Thymus (tissue), 11 donors: Measurements from ENCODE around the gene DHTKD1. TPM values are rescaled to one million over a fixed set of nuclear protein-coding genes. Genes with fewer than 3 reads are reported as not detected.

ENCODE experiments used
- DNase-seq, 9 donors: peaks; one replicate each; pipeline ENCODE4 v3.0.0-alpha.2; 2013; ENCODE audit warnings: low spot score in 9 of 9, low read depth in 6 of 9, missing footprints in 1 of 9
- H3K27ac ChIP-seq, 2 donors: one replicate each; pipeline ENCODE4 v1.5.1; 2013; ENCODE audit warnings: control low read depth in 1 of 2, low read depth in 1 of 2, low read length in 1 of 2, mild to moderate bottlenecking in 1 of 2, moderate library complexity in 1 of 2
- H3K27me3 ChIP-seq, 2 donors: one replicate each; pipeline ENCODE4 v1.5.1; 2013; ENCODE audit warnings: low read length in 1 of 2; ENCODE audit not compliant: control insufficient read depth in 2 of 2, insufficient read depth in 1 of 2
- H3K36me3 ChIP-seq, 2 donors: one replicate each; pipeline ENCODE4 v1.5.1; 2013; ENCODE audit warnings: low read length in 1 of 2, mild to moderate bottlenecking in 1 of 2, moderate library complexity in 1 of 2; ENCODE audit not compliant: control insufficient read depth in 2 of 2, insufficient read depth in 2 of 2
- H3K4me1 ChIP-seq, 2 donors: one replicate each; pipeline ENCODE4 v1.5.1; 2013; ENCODE audit warnings: low read length in 2 of 2; ENCODE audit not compliant: control insufficient read depth in 2 of 2, insufficient read depth in 2 of 2
- H3K4me3 ChIP-seq, 2 donors: one replicate each; pipeline ENCODE4 v1.5.1; 2013; ENCODE audit warnings: low read length in 2 of 2, control low read depth in 1 of 2, mild to moderate bottlenecking in 1 of 2
- H3K9me3 ChIP-seq, 2 donors: one replicate each; pipeline ENCODE4 v1.5.1; 2013; ENCODE audit warnings: low read length in 1 of 2, mild to moderate bottlenecking in 1 of 2; ENCODE audit not compliant: control insufficient read depth in 2 of 2, insufficient read depth in 1 of 2
- WGBS: extraction: QIAGEN DNeasy Blood & Tissue Kit; methylation state at CpG from one replicate; pipeline ENCODE4 v1.1.7; 2013; 5-methylcytosine and 5-hydroxymethylcytosine counted together
- polyA plus RNA-seq: library from polyadenylated mRNA; stranded (reverse); fragments of 200-250 nt; gene quantifications from one replicate; pipeline ENCODE4 v1.2.3, GENCODE V29; 2013
- total RNA-seq: library from RNA; stranded (reverse); fragments of 120-200 nt; gene quantifications from one replicate; pipeline ENCODE4 v1.2.4, GENCODE V29; 2013
- donor health status: healthy.

Gene DHTKD1
- total and polyA plus RNA-seq, 2 donors, result 10.5 to 14.4 TPM

DNA sequence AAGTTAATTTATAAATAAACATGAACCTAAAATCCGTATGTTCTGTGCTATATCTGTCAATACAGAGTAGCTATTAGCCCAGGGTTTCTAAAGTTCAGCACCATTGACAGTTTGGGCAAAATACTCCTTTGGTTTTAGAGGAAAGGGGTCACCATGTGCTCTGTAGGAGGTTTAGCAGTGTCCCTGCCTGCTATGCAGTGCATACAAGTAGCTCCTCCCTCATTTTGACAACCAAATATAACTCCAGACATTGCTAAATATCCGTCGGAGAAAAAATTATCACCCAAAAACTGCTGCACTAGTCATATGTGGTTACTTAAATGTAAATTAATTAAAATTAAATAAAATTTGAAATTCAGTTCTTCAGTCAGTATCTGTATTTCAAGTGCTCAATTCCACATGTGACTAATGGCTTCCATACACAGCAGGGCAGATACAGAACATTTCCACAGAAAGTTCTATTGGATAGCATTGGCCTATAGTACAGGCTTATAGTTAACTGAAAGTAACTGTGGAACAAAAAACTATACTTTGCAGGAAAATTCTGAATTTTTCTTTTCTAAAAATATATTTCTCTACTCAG is 32.6 kb upstream of the DHTKD1 start:
- H3K9me3 ChIP-seq, result no peaks in the 10 kb centered on the region
- H3K27me3 ChIP-seq, result no peaks in the 10 kb centered on the region
- DNase-seq, result no peak
- no peak overlapping the region for H3K27ac ChIP-seq
- peaks cover 0 to under 1% of the 10 kb centered on the region in 2 donors for H3K4me1 ChIP-seq
- H3K36me3 ChIP-seq, result peaks cover 20 to 37% of the 10 kb centered on the region in 2 donors
- 97% methylated on average over 3 of the region's 3 CpGs for WGBS
- no peak overlapping the region for H3K4me3 ChIP-seq

DNA sequence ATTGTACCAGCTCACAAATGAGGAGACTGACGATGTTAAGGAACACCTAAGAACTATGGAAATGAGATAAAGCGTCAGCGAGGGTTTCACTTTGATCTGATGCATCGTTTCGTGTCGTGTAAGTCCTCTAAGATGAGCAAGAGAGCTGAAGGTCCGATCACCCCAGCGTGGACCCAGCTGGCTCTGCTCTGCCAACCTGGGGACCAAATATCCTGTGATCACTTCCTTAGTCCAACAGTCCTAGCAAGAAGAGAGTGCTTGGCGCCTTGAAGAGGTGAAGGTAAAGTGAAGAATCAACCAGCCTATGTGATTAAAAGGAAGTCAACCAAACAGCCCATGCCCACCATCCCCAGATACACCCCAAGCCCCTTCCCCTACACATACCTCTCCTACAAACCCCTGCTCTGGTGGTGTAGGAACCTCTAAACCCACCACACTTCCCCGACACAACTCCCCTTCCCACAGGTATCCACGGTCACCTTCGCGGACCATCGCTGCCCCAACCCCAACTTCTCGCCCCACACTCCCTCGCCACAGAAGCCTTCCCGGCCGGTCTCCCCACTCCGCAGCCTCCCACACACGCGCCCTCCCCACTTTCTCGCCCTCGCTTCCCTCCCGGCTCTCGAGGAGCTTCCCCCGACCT is 26.9 kb upstream of the DHTKD1 start:
- peak overlapping the region; percentile 83 to 99 for H3K4me3 ChIP-seq
- no peaks in the 10 kb centered on the region for H3K27me3 ChIP-seq
- no peaks in the 10 kb centered on the region for H3K9me3 ChIP-seq
- no peaks in the 10 kb centered on the region for H3K36me3 ChIP-seq
- DNase-seq, result peak in 8 of 9 donors; percentile 10 to 60 (median 27)
- H3K27ac ChIP-seq, result peak overlapping the region; percentile 94 to 97
- WGBS, result under 1% methylated on average over 26 of the region's 26 CpGs
- H3K4me1 ChIP-seq, result peaks cover 9 to 13% of the 10 kb centered on the region in 2 donors

DNA sequence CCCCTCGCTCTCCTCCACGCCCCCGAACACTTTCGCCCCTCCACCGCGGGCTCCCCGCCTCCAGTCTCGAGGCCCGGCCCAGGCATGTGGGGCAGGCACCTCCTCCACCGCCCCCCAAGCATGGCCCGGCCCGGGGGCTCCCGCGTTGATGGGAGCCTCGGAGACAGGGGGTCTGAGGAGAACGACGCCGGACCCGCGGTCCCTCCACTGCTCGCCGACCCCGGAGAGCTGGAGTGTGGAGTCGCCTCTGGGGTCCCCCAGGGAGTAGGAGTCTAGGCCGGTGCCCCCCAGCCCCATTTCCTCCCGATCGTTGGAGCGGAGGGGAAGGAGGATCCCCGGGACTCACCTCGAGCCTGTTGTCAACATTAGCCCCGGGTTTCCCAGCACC is 26.4 kb upstream of the DHTKD1 start:
- DNase-seq, result no peak
- H3K36me3 ChIP-seq, result no peaks in the 10 kb centered on the region
- under 1% methylated on average over 31 of the region's 31 CpGs for WGBS
- peaks cover 9 to 13% of the 10 kb centered on the region in 2 donors for H3K4me1 ChIP-seq
- no peaks in the 10 kb centered on the region for H3K9me3 ChIP-seq
- H3K27ac ChIP-seq, result peak overlapping the region; percentile 94 to 97
- peak overlapping the region; percentile 83 to 99 for H3K4me3 ChIP-seq
- no peaks in the 10 kb centered on the region for H3K27me3 ChIP-seq

DNA sequence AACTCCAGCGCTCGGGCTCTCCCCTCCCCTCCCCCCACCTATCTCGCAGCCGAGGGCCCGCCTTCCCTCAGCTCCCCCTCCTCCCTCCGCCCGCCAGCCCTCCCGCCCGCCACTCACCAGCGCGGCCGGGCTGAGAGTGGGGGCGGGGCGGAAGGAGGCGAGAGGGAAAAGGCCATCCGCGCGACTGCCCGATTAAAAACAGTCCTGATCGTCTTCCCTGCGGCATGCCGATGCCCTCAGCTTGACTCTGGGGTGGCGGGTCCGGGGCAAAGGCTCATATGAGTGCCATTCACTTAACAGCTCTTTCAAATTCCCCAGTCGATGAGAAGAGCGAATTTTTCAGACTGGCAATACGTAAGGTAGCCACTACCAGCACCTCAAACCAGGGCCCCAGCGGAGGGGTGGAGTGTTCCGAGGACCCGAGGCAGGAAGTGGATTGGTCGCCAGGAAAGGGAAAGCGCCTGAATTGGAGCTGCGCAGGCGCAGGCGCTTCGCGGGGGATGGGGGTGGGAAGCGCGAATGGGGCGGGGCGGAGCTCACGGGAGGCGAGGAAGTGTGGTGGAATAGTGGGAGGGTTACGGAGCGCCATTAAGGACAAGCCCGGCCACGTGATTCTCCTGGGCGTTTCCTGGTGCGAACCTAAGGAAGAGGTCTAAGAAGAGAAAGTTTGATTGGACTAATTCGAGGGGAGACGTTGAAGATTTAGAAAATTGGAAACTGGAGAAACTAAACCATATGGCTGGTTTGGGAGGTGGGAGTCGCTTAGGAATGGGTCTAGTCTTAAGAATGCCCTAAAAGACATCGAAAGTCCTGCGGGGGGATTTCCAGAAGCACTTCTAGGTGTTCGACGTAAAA is 25.7 kb upstream of the DHTKD1 start, which contains the start of gene UPF2:
TSS of gene UPF2 (minus strand) at position 13 of the 855 bp plus-strand sequence. CDS start 7,386 bp downstream, outside the sequence.
- H3K9me3 ChIP-seq, result no peaks in the 10 kb centered on the region
- H3K27ac ChIP-seq, result peak within 1 kb of the TSS; percentile 94 to 97
- 4% methylated on average over 56 of the region's 56 CpGs for WGBS
- peak; percentile 79 to 98 (median 92) for DNase-seq
- H3K36me3 ChIP-seq, result no peaks in the 10 kb centered on the region
- no peaks in the 10 kb centered on the region for H3K27me3 ChIP-seq
- peaks cover 9 to 13% of the 10 kb centered on the region in 2 donors for H3K4me1 ChIP-seq
- H3K4me3 ChIP-seq, result peak within 1 kb of the TSS; percentile 83 to 99

DNA sequence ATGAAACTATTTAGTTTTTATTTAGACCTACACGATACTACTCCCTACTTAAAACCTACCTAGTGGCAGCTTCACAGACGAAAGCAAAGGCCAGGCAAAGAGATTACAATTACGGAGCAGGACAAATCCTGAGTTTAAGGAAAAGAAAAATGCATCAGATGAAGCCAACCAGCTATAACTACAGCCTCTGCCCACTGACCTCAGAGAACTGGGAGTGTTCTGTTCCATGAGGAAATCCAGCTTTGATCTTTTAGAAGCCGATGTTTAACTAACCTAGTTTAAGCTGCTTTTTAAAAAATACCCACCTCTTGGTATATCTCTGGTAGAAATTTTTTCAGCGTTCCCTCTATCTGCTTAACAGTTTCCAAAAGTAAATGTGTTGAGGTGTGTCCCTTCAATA is 23.2 kb upstream of the DHTKD1 start:
- H3K27me3 ChIP-seq, result no peaks in the 10 kb centered on the region
- 97% methylated on average over 5 of the region's 5 CpGs for WGBS
- no peaks in the 10 kb centered on the region for H3K36me3 ChIP-seq

DNA sequence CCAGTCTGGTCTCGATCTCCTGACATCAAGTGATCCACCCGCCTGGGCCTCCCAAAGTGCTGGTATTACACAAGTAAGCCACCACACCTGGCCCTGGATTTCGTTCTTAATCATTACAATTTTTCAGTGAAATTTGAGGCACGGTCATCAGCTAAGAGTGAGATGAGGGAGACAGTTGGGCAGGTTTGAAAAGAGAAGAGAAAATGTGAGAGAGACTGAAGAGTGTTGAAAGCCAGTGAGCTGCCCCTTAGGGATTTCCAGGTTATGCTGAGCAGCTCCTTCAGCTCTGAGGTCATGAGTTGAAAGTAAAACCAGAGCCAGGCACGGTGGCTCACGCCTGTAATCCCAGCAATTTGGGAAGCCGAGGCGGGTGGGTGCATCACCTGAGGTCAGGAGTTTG is 20.2 kb upstream of the DHTKD1 start:
- Histone ChIP-seq H3K36me3 (no peaks in the 10 kb centered on the region), H3K27ac (no peak overlapping the region), H3K4me1 (peaks cover 0 to 6% of the 10 kb centered on the region in 2 donors), H3K9me3 (no peaks in the 10 kb centered on the region), H3K27me3 (no peaks in the 10 kb centered on the region), H3K4me3 (no peak overlapping the region)
- WGBS, result 97% methylated on average over 8 of the region's 8 CpGs
- no peak for DNase-seq

More for the DNA sequence above, 23.2 kb upstream of the DHTKD1 start:
- Histone ChIP-seq H3K9me3 (no peaks in the 10 kb centered on the region), H3K4me1 (peaks cover 9 to 13% of the 10 kb centered on the region in 2 donors), H3K27ac (no peak overlapping the region), H3K4me3 (no peak overlapping the region)
- no peak for DNase-seq

DNA sequence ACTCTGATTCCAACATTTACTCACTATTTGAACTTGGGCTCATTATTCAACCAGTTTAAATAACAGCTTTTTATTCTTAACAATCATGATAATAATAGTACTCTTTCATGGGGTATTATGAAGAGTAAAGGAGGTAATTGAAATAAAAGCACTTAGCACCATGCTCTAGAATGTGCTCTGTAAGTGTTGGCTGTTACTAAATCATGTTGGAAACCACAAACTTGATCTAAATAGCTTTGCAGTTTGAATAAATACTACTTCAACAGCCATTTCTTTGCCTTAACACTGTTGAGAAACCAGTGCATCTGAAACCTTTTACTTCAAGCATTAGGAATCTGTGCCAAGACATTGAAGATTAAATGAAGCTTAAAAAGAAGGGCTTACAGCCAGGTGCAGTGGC is 18.2 kb upstream of the DHTKD1 start:
- Histone ChIP-seq H3K27me3 (no peaks in the 10 kb centered on the region), H3K4me3 (no peak overlapping the region), H3K4me1 (peaks cover 0 to 3% of the 10 kb centered on the region in 2 donors), H3K36me3 (no peaks in the 10 kb centered on the region), H3K27ac (no peak overlapping the region), H3K9me3 (no peaks in the 10 kb centered on the region)
- no peak for DNase-seq

DNA sequence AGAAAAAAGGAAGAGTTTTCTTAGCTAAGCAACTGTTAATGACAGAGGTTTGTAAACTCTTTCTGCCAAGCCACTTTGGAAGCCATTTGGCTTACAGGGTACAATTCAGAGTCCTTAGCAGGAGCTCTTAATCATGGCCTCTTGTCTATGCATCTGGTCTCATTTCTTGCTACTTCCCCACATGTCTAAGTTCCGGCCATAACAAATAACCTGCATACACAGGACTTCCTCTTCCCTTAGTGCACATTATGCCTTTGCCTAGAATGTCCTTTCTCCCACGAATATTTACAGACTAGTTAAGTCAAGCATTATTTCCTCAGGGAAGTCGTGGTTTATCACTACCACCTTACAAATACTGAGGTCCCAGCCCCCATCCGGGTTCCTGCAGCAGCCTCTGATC is 17.5 kb upstream of the DHTKD1 start:
- no peaks in the 10 kb centered on the region for H3K27me3 ChIP-seq
- no peak for DNase-seq
- WGBS, result 46% methylated on average over 4 of the region's 4 CpGs

DNA sequence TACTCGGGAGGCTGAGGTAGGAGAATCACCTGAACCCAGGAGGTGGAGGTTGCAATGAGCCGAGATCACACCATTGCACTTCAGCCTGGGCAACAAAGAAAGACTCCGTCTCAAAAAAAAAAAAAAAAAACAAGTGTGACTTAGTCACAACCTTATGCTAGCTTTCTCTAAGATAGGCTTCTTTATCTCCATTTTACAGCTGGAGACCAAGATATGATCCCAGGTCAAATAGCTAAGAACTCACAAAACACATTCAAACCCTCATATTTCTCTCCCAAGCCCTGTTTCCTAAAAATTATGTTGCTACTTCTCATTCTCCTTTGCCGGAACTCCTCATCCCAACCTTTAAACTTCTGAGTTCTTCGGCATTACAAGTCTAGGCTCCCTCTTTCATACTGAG is 13.0 kb upstream of the DHTKD1 start:
- Histone ChIP-seq H3K27ac (no peak overlapping the region), H3K27me3 (no peaks in the 10 kb centered on the region), H3K4me1 (peaks cover 0 to 3% of the 10 kb centered on the region in 2 donors), H3K4me3 (no peak overlapping the region), H3K9me3 (no peaks in the 10 kb centered on the region), H3K36me3 (no peaks in the 10 kb centered on the region)
- no peak for DNase-seq
- WGBS, result 92% methylated on average over 5 of the region's 5 CpGs

More for the DNA sequence above, 17.5 kb upstream of the DHTKD1 start:
- Histone ChIP-seq H3K4me1 (peaks cover 0 to 3% of the 10 kb centered on the region in 2 donors), H3K27ac (no peak overlapping the region), H3K4me3 (no peak overlapping the region), H3K9me3 (no peaks in the 10 kb centered on the region), H3K36me3 (no peaks in the 10 kb centered on the region)
